ENCODE results near the gene BTG3. TPM values are rescaled to one million over a fixed set of nuclear protein-coding genes. Genes with fewer than 3 reads are reported as not detected.

Gene BTG3
- polyA plus RNA-seq (2013, experiment 1 of 2), result 58.5 TPM
- polyA plus RNA-seq (2013, experiment 2 of 2), result 59.0 TPM

GRCh38 chr21:17612565-17613241, at the start of gene BTG3:
Gene BTG3 (minus strand): TSS chr21:17612901. CDS start chr21:17609144, 3,757 bp downstream.
- H3K4me1 ChIP-seq (ENCODE audit: control insufficient read depth, insufficient read depth, low read depth, low read length), result peaks cover 8% of the 10 kb centered on the region
- peak within 1 kb of the TSS; percentile 93 for H4K8ac ChIP-seq (ENCODE audit: low read length)
- H3K36me3 ChIP-seq (ENCODE audit: control insufficient read depth in 1 of 2, insufficient read depth in 2 of 2, low read depth in 1 of 2, low read length in 2 of 2), result peaks cover 0 to 12% of the 10 kb centered on the region in 2 experiments
- peak within 1 kb of the TSS; percentile 77 for H2BK15ac ChIP-seq (ENCODE audit: low read depth, poor library complexity, severe bottlenecking)
- peaks cover 5% of the 10 kb centered on the region for H3K79me1 ChIP-seq (replicated peaks; ENCODE audit: low read length, poor library complexity, severe bottlenecking)
- H2BK12ac ChIP-seq (ENCODE audit: low read length in 2 of 2), result peak within 1 kb of the TSS; percentile 29 to 63
- H3K27me3 ChIP-seq (ENCODE audit: control insufficient read depth in 1 of 2, insufficient read depth in 1 of 2, low read length in 2 of 2), result no peaks in the 10 kb centered on the region
- no peak within 1 kb of the TSS for H2AK5ac ChIP-seq (ENCODE audit: low read length, severe bottlenecking)
- H2BK120ac ChIP-seq (ENCODE audit: low read depth, low read length), result peak within 1 kb of the TSS; percentile 64
- H3K9ac ChIP-seq (ENCODE audit: low read length), result peak within 1 kb of the TSS; percentile 99
- H3K4ac ChIP-seq (ENCODE audit: low read depth in 1 of 2, low read length in 2 of 2), result peak within 1 kb of the TSS; percentile 80 to 89
- H2AFZ ChIP-seq (ENCODE audit: low read depth, low read length), result peak within 1 kb of the TSS; percentile 96
- peak within 1 kb of the TSS; percentile 58 for H3K27ac ChIP-seq (ENCODE audit: low read length, poor library complexity, severe bottlenecking)
- no peaks in the 10 kb centered on the region for H3K9me3 ChIP-seq (ENCODE audit: control insufficient read depth, low read length)
- H4K91ac ChIP-seq (ENCODE audit: low read length), result peak within 1 kb of the TSS; percentile 78
- no peak within 1 kb of the TSS for H2BK5ac ChIP-seq (ENCODE audit: low read depth, low read length, poor library complexity, severe bottlenecking)
- peak within 1 kb of the TSS; percentile 94 to 95 for H3K4me3 ChIP-seq (ENCODE audit: insufficient read depth in 1 of 2, low read depth in 1 of 2, low read length in 2 of 2)
- WGBS, result 2% methylated on average over 100 of the region's 102 CpGs
- DNase-seq, result peak; percentile 76
- peak within 1 kb of the TSS; percentile 73 for H3K4me2 ChIP-seq (ENCODE audit: low read length, poor library complexity, severe bottlenecking)
- peak within 1 kb of the TSS; percentile 90 to 97 for H3K18ac ChIP-seq (ENCODE audit: low read depth in 1 of 2, low read length in 2 of 2)
- H3K14ac ChIP-seq (ENCODE audit: low read length in 2 of 2), result peak within 1 kb of the TSS; percentile 53 to 62
- H3K23ac ChIP-seq (ENCODE audit: low read length in 2 of 2), result peak within 1 kb of the TSS; percentile 46 to 52

DNA sequence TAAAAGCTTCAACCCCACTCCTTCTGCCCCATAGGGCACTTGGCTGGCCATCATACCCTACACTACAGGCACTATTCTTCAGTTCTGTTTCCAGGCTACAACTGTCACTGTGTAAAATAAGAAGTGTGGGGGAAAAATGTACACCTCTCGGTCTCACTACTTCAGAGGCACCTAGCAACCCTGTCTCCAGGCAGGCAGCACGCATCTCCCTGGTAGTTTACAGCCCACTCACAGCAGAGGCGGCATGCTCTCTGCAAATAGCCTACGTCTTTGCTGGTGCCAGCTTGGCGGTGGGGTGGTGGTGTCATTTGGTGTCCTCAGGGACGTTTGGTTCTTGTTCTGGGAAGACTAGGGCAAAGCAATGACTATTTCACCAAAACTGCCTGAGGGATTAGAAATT, 48.2 kb upstream of the BTG3 start:
- Histone ChIP-seq H4K8ac (ENCODE audit: low read length) (no peak overlapping the region), H3K9me3 (ENCODE audit: control insufficient read depth, low read length) (no peaks in the 10 kb centered on the region), H3K4ac (ENCODE audit: low read depth in 1 of 2, low read length in 2 of 2) (no peak overlapping the region), H2AFZ (ENCODE audit: low read depth, low read length) (no peak overlapping the region), H3K14ac (ENCODE audit: low read length in 2 of 2) (no peak overlapping the region), H2BK12ac (ENCODE audit: low read length in 2 of 2) (no peak overlapping the region), H3K4me1 (ENCODE audit: control insufficient read depth, insufficient read depth, low read depth, low read length) (no peaks in the 10 kb centered on the region), H3K23ac (ENCODE audit: low read length in 2 of 2) (no peak overlapping the region), H3K4me2 (ENCODE audit: low read length, poor library complexity, severe bottlenecking) (no peak overlapping the region), H3K18ac (ENCODE audit: low read depth in 1 of 2, low read length in 2 of 2) (no peak overlapping the region), H3K9ac (ENCODE audit: low read length) (no peak overlapping the region), H3K4me3 (ENCODE audit: insufficient read depth in 1 of 2, low read depth in 1 of 2, low read length in 2 of 2) (no peak overlapping the region), H2AK5ac (ENCODE audit: low read length, severe bottlenecking) (no peak overlapping the region), H2BK5ac (ENCODE audit: low read depth, low read length, poor library complexity, severe bottlenecking) (no peak overlapping the region), H3K27me3 (ENCODE audit: control insufficient read depth in 1 of 2, insufficient read depth in 1 of 2, low read length in 2 of 2) (peaks cover 0 to 10% of the 10 kb centered on the region in 2 experiments), H3K36me3 (ENCODE audit: control insufficient read depth in 1 of 2, insufficient read depth in 2 of 2, low read depth in 1 of 2, low read length in 2 of 2) (no peaks in the 10 kb centered on the region), H3K27ac (ENCODE audit: low read length, poor library complexity, severe bottlenecking) (no peak overlapping the region), H3K79me1 (replicated peaks; ENCODE audit: low read length, poor library complexity, severe bottlenecking) (no peaks in the 10 kb centered on the region), H4K91ac (ENCODE audit: low read length) (no peak overlapping the region), H2BK15ac (ENCODE audit: low read depth, poor library complexity, severe bottlenecking) (no peak overlapping the region), H2BK120ac (ENCODE audit: low read depth, low read length) (no peak overlapping the region)
- WGBS, result 74% methylated on average over 6 of the region's 6 CpGs
- DNase-seq, result no peak

DNA sequence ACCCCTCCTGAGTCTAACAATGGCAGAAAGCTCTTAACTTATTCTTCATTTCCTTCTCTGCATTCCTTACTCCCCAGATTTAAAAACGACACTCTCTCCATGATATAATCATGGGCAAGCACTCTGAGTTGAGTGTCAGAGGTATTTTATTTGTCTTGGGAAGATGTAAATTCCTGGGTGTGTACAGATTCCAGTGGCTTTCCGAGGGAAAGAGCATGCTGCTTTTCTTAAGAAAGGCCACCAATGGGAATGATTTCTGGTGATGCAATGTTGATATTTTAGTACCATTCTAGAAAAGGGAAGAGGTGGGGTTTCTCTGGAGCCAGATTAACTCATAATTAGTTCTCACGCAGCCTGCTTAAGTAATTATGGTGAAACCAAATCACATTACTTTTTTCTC, 47.8 kb upstream of the BTG3 start:
- Histone ChIP-seq H2BK120ac (ENCODE audit: low read depth, low read length) (no peak overlapping the region), H2BK12ac (ENCODE audit: low read length in 2 of 2) (no peak overlapping the region), H4K8ac (ENCODE audit: low read length) (no peak overlapping the region), H3K9ac (ENCODE audit: low read length) (no peak overlapping the region), H2BK5ac (ENCODE audit: low read depth, low read length, poor library complexity, severe bottlenecking) (no peak overlapping the region), H3K9me3 (ENCODE audit: control insufficient read depth, low read length) (no peaks in the 10 kb centered on the region), H3K27me3 (ENCODE audit: control insufficient read depth in 1 of 2, insufficient read depth in 1 of 2, low read length in 2 of 2) (peaks cover 0 to 10% of the 10 kb centered on the region in 2 experiments), H3K4me3 (ENCODE audit: insufficient read depth in 1 of 2, low read depth in 1 of 2, low read length in 2 of 2) (no peak overlapping the region), H3K36me3 (ENCODE audit: control insufficient read depth in 1 of 2, insufficient read depth in 2 of 2, low read depth in 1 of 2, low read length in 2 of 2) (no peaks in the 10 kb centered on the region), H3K18ac (ENCODE audit: low read depth in 1 of 2, low read length in 2 of 2) (no peak overlapping the region), H3K79me1 (replicated peaks; ENCODE audit: low read length, poor library complexity, severe bottlenecking) (no peaks in the 10 kb centered on the region), H2AFZ (ENCODE audit: low read depth, low read length) (no peak overlapping the region), H3K4me2 (ENCODE audit: low read length, poor library complexity, severe bottlenecking) (no peak overlapping the region), H3K27ac (ENCODE audit: low read length, poor library complexity, severe bottlenecking) (no peak overlapping the region), H4K91ac (ENCODE audit: low read length) (no peak overlapping the region), H2BK15ac (ENCODE audit: low read depth, poor library complexity, severe bottlenecking) (no peak overlapping the region), H3K4me1 (ENCODE audit: control insufficient read depth, insufficient read depth, low read depth, low read length) (no peaks in the 10 kb centered on the region), H3K4ac (ENCODE audit: low read depth in 1 of 2, low read length in 2 of 2) (no peak overlapping the region), H2AK5ac (ENCODE audit: low read length, severe bottlenecking) (no peak overlapping the region), H3K14ac (ENCODE audit: low read length in 2 of 2) (no peak overlapping the region), H3K23ac (ENCODE audit: low read length in 2 of 2) (no peak overlapping the region)
- no peak for DNase-seq
- WGBS, result 42% methylated on average over 1 of the region's 3 CpGs

- Histone ChIP-seq H2AK5ac (ENCODE audit: low read length, severe bottlenecking) (no peak overlapping the region), H4K91ac (ENCODE audit: low read length) (no peak overlapping the region), H3K27me3 (ENCODE audit: control insufficient read depth in 1 of 2, insufficient read depth in 1 of 2, low read length in 2 of 2) (no peaks in the 10 kb centered on the region), H3K9ac (ENCODE audit: low read length) (no peak overlapping the region), H3K4me3 (ENCODE audit: insufficient read depth in 1 of 2, low read depth in 1 of 2, low read length in 2 of 2) (no peak overlapping the region), H2BK12ac (ENCODE audit: low read length in 2 of 2) (no peak overlapping the region), H3K79me1 (replicated peaks; ENCODE audit: low read length, poor library complexity, severe bottlenecking) (no peaks in the 10 kb centered on the region), H3K27ac (ENCODE audit: low read length, poor library complexity, severe bottlenecking) (no peak overlapping the region), H2AFZ (ENCODE audit: low read depth, low read length) (no peak overlapping the region), H3K4ac (ENCODE audit: low read depth in 1 of 2, low read length in 2 of 2) (no peak overlapping the region), H4K8ac (ENCODE audit: low read length) (no peak overlapping the region), H3K9me3 (ENCODE audit: control insufficient read depth, low read length) (no peaks in the 10 kb centered on the region), H3K14ac (ENCODE audit: low read length in 2 of 2) (no peak overlapping the region), H3K18ac (ENCODE audit: low read depth in 1 of 2, low read length in 2 of 2) (no peak overlapping the region), H2BK15ac (ENCODE audit: low read depth, poor library complexity, severe bottlenecking) (no peak overlapping the region), H2BK5ac (ENCODE audit: low read depth, low read length, poor library complexity, severe bottlenecking) (no peak overlapping the region), H3K4me1 (ENCODE audit: control insufficient read depth, insufficient read depth, low read depth, low read length) (no peaks in the 10 kb centered on the region), H3K36me3 (ENCODE audit: control insufficient read depth in 1 of 2, insufficient read depth in 2 of 2, low read depth in 1 of 2, low read length in 2 of 2) (no peaks in the 10 kb centered on the region), H3K4me2 (ENCODE audit: low read length, poor library complexity, severe bottlenecking) (no peak overlapping the region), H3K23ac (ENCODE audit: low read length in 2 of 2) (no peak overlapping the region), H2BK120ac (ENCODE audit: low read depth, low read length) (no peak overlapping the region)
- WGBS, result 82% methylated on average over 6 of the region's 6 CpGs
- no peak for DNase-seq
Measured at GRCh38 chr21:17658931-17659330, 46.2 kb upstream of the BTG3 start.

All from mesenchymal stem cell (in vitro differentiated cells and primary cell).